Hematopoietic multipotent progenitor cell treated with erythropoietin and hydrocortisone succinate and interleukin-3 and kit ligand, for 17 days (in vitro differentiated cells): Measurements from ENCODE around the gene ADGRD2.

ENCODE experiments used
- DNase-seq: peaks from one replicate; pipeline ENCODE4 v3.0.0-alpha.2; 2015; ENCODE audit warnings: low spot score

Gene ADGRD2

GRCh38 chr9:124457079-124457886 lies 7.0 kb downstream of the ADGRD2 start:
- no peak for DNase-seq

GRCh38 chr9:124457887-124458431 lies 7.7 kb downstream of the ADGRD2 start:
- no peak for DNase-seq

GRCh38 chr9:124458441-124458840 lies 8.2 kb downstream of the ADGRD2 start:
- DNase-seq = no peak

- DNase-seq = no peak
Measured at GRCh38 chr9:124462739-124463138, 12.5 kb downstream of the ADGRD2 start.

GRCh38 chr9:124465736-124466135 lies 15.5 kb downstream of the ADGRD2 start:
- DNase-seq = no peak

- DNase-seq = no peak
Measured at GRCh38 chr9:124467410-124468060, 17.3 kb downstream of the ADGRD2 start.

GRCh38 chr9:124468061-124468740 lies 17.9 kb downstream of the ADGRD2 start:
- DNase-seq = no peak

GRCh38 chr9:124469011-124469832 lies 19.0 kb downstream of the ADGRD2 start:
- no peak for DNase-seq

- no peak for DNase-seq
Measured at GRCh38 chr9:124470306-124470705, 20.1 kb downstream of the ADGRD2 start.

GRCh38 chr9:124470726-124471125 lies 20.5 kb downstream of the ADGRD2 start:
- no peak for DNase-seq

GRCh38 chr9:124471761-124472160 lies 21.5 kb downstream of the ADGRD2 start:
- no peak for DNase-seq

- no peak for DNase-seq
Measured at GRCh38 chr9:124472770-124473169, 22.5 kb downstream of the ADGRD2 start.

- no peak for DNase-seq
Measured at GRCh38 chr9:124473310-124473709, 23.1 kb downstream of the ADGRD2 start.

GRCh38 chr9:124474151-124474550 lies 23.9 kb downstream of the ADGRD2 start:
- DNase-seq = no peak

- DNase-seq = no peak
Measured at GRCh38 chr9:124475158-124475867, 25.1 kb downstream of the ADGRD2 start.

GRCh38 chr9:124475868-124476690 lies 25.8 kb downstream of the ADGRD2 start:
- no peak for DNase-seq

GRCh38 chr9:124477211-124477647 lies 27.0 kb downstream of the ADGRD2 start:
- no peak for DNase-seq

- DNase-seq = no peak
Measured at GRCh38 chr9:124477648-124478285, 27.5 kb downstream of the ADGRD2 start.

- no peak for DNase-seq
Measured at GRCh38 chr9:124478354-124478753, 28.1 kb downstream of the ADGRD2 start.

GRCh38 chr9:124479371-124479770 lies 29.1 kb downstream of the ADGRD2 start:
- no peak for DNase-seq
